ENCODE data around the gene PAX7. TPM values are rescaled to one million over a fixed set of nuclear protein-coding genes. Genes with fewer than 3 reads are reported as not detected.
"Not testable (repeated sequence)": the region's sequence is repeated elsewhere in the genome, so short reads cannot be mapped to it uniquely, and the experiment has no call there.

Gene PAX7
- polyA plus RNA-seq, 1 donor from 2014 or later = not detected

GRCh38 chr1:18582890-18583289 lies 47.8 kb upstream of the PAX7 start:
- Histone ChIP-seq H3K4me3 (ENCODE audit: low read length) (no peak overlapping the region), H3K4me2 (ENCODE audit: low read length) (no peak overlapping the region), H3K9me2 (ENCODE audit: insufficient read depth, low read length) (no peaks in the 10 kb centered on the region), H3F3A (ENCODE audit: insufficient read depth, low read length, poor library complexity, severe bottlenecking) (no peaks in the 10 kb centered on the region), H2AFZ (ENCODE audit: low read depth, low read length) (no peak overlapping the region), H3K9me3 (ENCODE audit: low read length) (no peaks in the 10 kb centered on the region), H3K36me3 (ENCODE audit: insufficient read depth, low read length) (no peaks in the 10 kb centered on the region), H3K79me2 (replicated peaks; ENCODE audit: insufficient read depth, low read length) (no peaks in the 10 kb centered on the region), H3K27me3 (ENCODE audit: insufficient read depth, low read depth, low read length) (no peaks in the 10 kb centered on the region), H3K9ac (ENCODE audit: low read length) (no peak overlapping the region), H3K27ac (ENCODE audit: low read length) (no peak overlapping the region), H4K20me1 (ENCODE audit: insufficient read depth) (no peaks in the 10 kb centered on the region)
- TF ChIP-seq SMC3 (conservative IDR thresholded peaks at IDR 0.05; ENCODE audit: poor library complexity) (no peak), CTCF (IDR thresholded peaks at IDR 0.05; ENCODE audit: poor library complexity, severe bottlenecking) (no peak), POLR2AphosphoS5 (IDR thresholded peaks at IDR 0.05) (no peak), MXI1 (conservative IDR thresholded peaks at IDR 0.05; ENCODE audit: poor library complexity, severe bottlenecking) (no peak), EP300 (conservative IDR thresholded peaks at IDR 0.05; ENCODE audit: poor library complexity, severe bottlenecking) (no peak), RAD21 (conservative IDR thresholded peaks at IDR 0.05) (no peak), TAF1 (IDR thresholded peaks at IDR 0.05; ENCODE audit: low read depth) (no peak), EZH2 (IDR thresholded peaks at IDR 0.05; ENCODE audit: borderline replicate concordance, insufficient read depth, low read length, poor library complexity, severe bottlenecking) (no peak), REST (IDR thresholded peaks at IDR 0.05; ENCODE audit: borderline replicate concordance) (no peak)

- Histone ChIP-seq H3K9me3 (ENCODE audit: low read length) (no peaks in the 10 kb centered on the region), H3F3A (ENCODE audit: insufficient read depth, low read length, poor library complexity, severe bottlenecking) (no peaks in the 10 kb centered on the region), H3K4me3 (ENCODE audit: low read length) (no peak overlapping the region), H3K79me2 (replicated peaks; ENCODE audit: insufficient read depth, low read length) (no peaks in the 10 kb centered on the region), H3K27ac (ENCODE audit: low read length) (no peak overlapping the region), H3K36me3 (ENCODE audit: insufficient read depth, low read length) (no peaks in the 10 kb centered on the region), H3K4me2 (ENCODE audit: low read length) (no peak overlapping the region), H2AFZ (ENCODE audit: low read depth, low read length) (no peak overlapping the region), H4K20me1 (ENCODE audit: insufficient read depth) (no peaks in the 10 kb centered on the region), H3K9me2 (ENCODE audit: insufficient read depth, low read length) (no peaks in the 10 kb centered on the region), H3K9ac (ENCODE audit: low read length) (no peak overlapping the region), H3K27me3 (ENCODE audit: insufficient read depth, low read depth, low read length) (no peaks in the 10 kb centered on the region)
- TF ChIP-seq EZH2 (IDR thresholded peaks at IDR 0.05; ENCODE audit: borderline replicate concordance, insufficient read depth, low read length, poor library complexity, severe bottlenecking) = no peak
- no peak for TF ChIP-seq TAF1 (IDR thresholded peaks at IDR 0.05; ENCODE audit: low read depth)
- TF ChIP-seq MXI1 (conservative IDR thresholded peaks at IDR 0.05; ENCODE audit: poor library complexity, severe bottlenecking) = no peak
- no peak for TF ChIP-seq RAD21 (conservative IDR thresholded peaks at IDR 0.05)
- no peak for TF ChIP-seq EP300 (conservative IDR thresholded peaks at IDR 0.05; ENCODE audit: poor library complexity, severe bottlenecking)
- no peak for TF ChIP-seq CTCF (IDR thresholded peaks at IDR 0.05; ENCODE audit: poor library complexity, severe bottlenecking)
- TF ChIP-seq REST (IDR thresholded peaks at IDR 0.05; ENCODE audit: borderline replicate concordance) = no peak
- TF ChIP-seq SMC3 (conservative IDR thresholded peaks at IDR 0.05; ENCODE audit: poor library complexity) = no peak
- no peak for TF ChIP-seq POLR2AphosphoS5 (IDR thresholded peaks at IDR 0.05)
These were observed 47.2 kb upstream of the PAX7 start for GRCh38 chr1:18583326-18583941.

GRCh38 chr1:18586016-18586415 lies 44.6 kb upstream of the PAX7 start:
- H3K9ac ChIP-seq (ENCODE audit: low read length); H4K20me1 ChIP-seq (ENCODE audit: insufficient read depth); H3K9me2 ChIP-seq (ENCODE audit: insufficient read depth, low read length); H3K4me2 ChIP-seq (ENCODE audit: low read length); H3K4me3 ChIP-seq (ENCODE audit: low read length); H2AFZ ChIP-seq (ENCODE audit: low read depth, low read length); H3K27me3 ChIP-seq (ENCODE audit: insufficient read depth, low read depth, low read length); H3K27ac ChIP-seq (ENCODE audit: low read length); H3K36me3 ChIP-seq (ENCODE audit: insufficient read depth, low read length); H3K79me2 ChIP-seq (replicated peaks; ENCODE audit: insufficient read depth, low read length); H3K9me3 ChIP-seq (ENCODE audit: low read length); H3F3A ChIP-seq (ENCODE audit: insufficient read depth, low read length, poor library complexity, severe bottlenecking): not testable (repeated sequence)
